RWPE2 (cell line): ENCODE results near the gene KCTD10.

Experiments
- ATAC-seq: fragments of 200-7000 bp; cut with Tn5 transposase; 3 replicates; pipeline ENCODE4 v1.9.1; 2021; ENCODE audit warnings: low read depth
- DNase-seq: peaks from one replicate; pipeline ENCODE4 v3.0.0-alpha.2; 2020; ENCODE audit warnings: low spot score
- H3K27ac ChIP-seq: fragments of 450-650 bp; 2 replicates; pipeline ENCODE4 v1.5.1; 2017; ENCODE audit warnings: mild to moderate bottlenecking; ENCODE audit not compliant: poor library complexity, severe bottlenecking
- H3K27me3 ChIP-seq: fragments of 250-450 bp; sonication (Bioruptor Pico); 2 replicates; pipeline ENCODE4 v1.5.1; 2021; ENCODE audit warnings: mild to moderate bottlenecking, moderate library complexity; ENCODE audit not compliant: insufficient read depth, poor library complexity, severe bottlenecking
- H3K36me3 ChIP-seq: fragments of 250-450 bp; sonication (Bioruptor Pico); 2 replicates; pipeline ENCODE4 v1.5.1; 2020; ENCODE audit warnings: low read depth, mild to moderate bottlenecking, moderate library complexity
- H3K4me1 ChIP-seq: fragments of 250-450 bp; sonication (Bioruptor Pico); 2 replicates; pipeline ENCODE4 v1.5.1; 2021; ENCODE audit warnings: mild to moderate bottlenecking, moderate library complexity; ENCODE audit not compliant: insufficient read depth, poor library complexity, severe bottlenecking
- H3K4me3 ChIP-seq: fragments of 250-450 bp; sonication (Bioruptor Pico); 2 replicates; pipeline ENCODE4 v1.5.1; 2021; ENCODE audit warnings: mild to moderate bottlenecking, moderate library complexity; ENCODE audit not compliant: severe bottlenecking
- H3K9me3 ChIP-seq: fragments of 250-450 bp; sonication (Bioruptor Pico); 2 replicates; pipeline ENCODE4 v1.5.1; 2021; ENCODE audit warnings: mild to moderate bottlenecking, moderate library complexity; ENCODE audit not compliant: severe bottlenecking
- CTCF ChIP-seq: fragments of 450-650 bp; IDR thresholded peaks from one replicate; pipeline ENCODE4 v1.5.1; 2017; ENCODE audit warnings: mild to moderate bottlenecking, moderate library complexity; ENCODE audit not compliant: poor library complexity, severe bottlenecking

The KCTD10 gene

GRCh38 chr12:109503611-109504010 is 26.5 kb upstream of the KCTD10 start:
- Histone ChIP-seq H3K4me3 (no peak overlapping the region), H3K9me3 (no peaks in the 10 kb centered on the region), H3K4me1 (no peaks in the 10 kb centered on the region), H3K36me3 (peaks cover 79% of the 10 kb centered on the region), H3K27me3 (no peaks in the 10 kb centered on the region), H3K27ac (no peak overlapping the region)
- no peak for TF ChIP-seq CTCF
- ATAC-seq (no peak), DNase-seq (no peak)

- no peaks in the 10 kb centered on the region for H3K27me3 ChIP-seq
- DNase-seq (no peak), ATAC-seq (no peak)
- no peak for TF ChIP-seq CTCF
- H3K4me3 ChIP-seq, result no peak overlapping the region
- H3K36me3 ChIP-seq, result peaks cover 81% of the 10 kb centered on the region
- H3K4me1 ChIP-seq, result peaks cover 3% of the 10 kb centered on the region
- H3K9me3 ChIP-seq, result no peaks in the 10 kb centered on the region
- H3K27ac ChIP-seq, result no peak overlapping the region
Observed at GRCh38 chr12:109502332-109502731, 25.2 kb upstream of the KCTD10 start.

GRCh38 chr12:109501299-109501698 is 24.2 kb upstream of the KCTD10 start:
- Histone ChIP-seq H3K27ac (no peak overlapping the region), H3K36me3 (peaks cover 71% of the 10 kb centered on the region), H3K4me1 (peaks cover 9% of the 10 kb centered on the region), H3K4me3 (no peak overlapping the region), H3K9me3 (no peaks in the 10 kb centered on the region), H3K27me3 (no peaks in the 10 kb centered on the region)
- TF ChIP-seq CTCF, result no peak
- no peak for DNase-seq
- no peak for ATAC-seq

- no peak for TF ChIP-seq CTCF
- Histone ChIP-seq H3K4me1 (peaks cover 9% of the 10 kb centered on the region), H3K9me3 (no peaks in the 10 kb centered on the region), H3K27me3 (no peaks in the 10 kb centered on the region), H3K4me3 (no peak overlapping the region), H3K27ac (no peak overlapping the region), H3K36me3 (peaks cover 65% of the 10 kb centered on the region)
- ATAC-seq (no peak), DNase-seq (no peak)
Observed at GRCh38 chr12:109500406-109501185, 23.5 kb upstream of the KCTD10 start.

- peaks cover 44% of the 10 kb centered on the region for H3K36me3 ChIP-seq
- ATAC-seq, result peak; percentile 100
- no peaks in the 10 kb centered on the region for H3K9me3 ChIP-seq
- peak; percentile 80 for DNase-seq
- TF ChIP-seq CTCF, result no peak
- H3K4me1 ChIP-seq, result peaks cover 9% of the 10 kb centered on the region
- peak overlapping the region; percentile 41 for H3K27ac ChIP-seq
- no peaks in the 10 kb centered on the region for H3K27me3 ChIP-seq
- no peak overlapping the region for H3K4me3 ChIP-seq
Observed at GRCh38 chr12:109497675-109498074, 20.6 kb upstream of the KCTD10 start.
